ENCODE data around the gene TTC28.

Gene TTC28

DNA sequence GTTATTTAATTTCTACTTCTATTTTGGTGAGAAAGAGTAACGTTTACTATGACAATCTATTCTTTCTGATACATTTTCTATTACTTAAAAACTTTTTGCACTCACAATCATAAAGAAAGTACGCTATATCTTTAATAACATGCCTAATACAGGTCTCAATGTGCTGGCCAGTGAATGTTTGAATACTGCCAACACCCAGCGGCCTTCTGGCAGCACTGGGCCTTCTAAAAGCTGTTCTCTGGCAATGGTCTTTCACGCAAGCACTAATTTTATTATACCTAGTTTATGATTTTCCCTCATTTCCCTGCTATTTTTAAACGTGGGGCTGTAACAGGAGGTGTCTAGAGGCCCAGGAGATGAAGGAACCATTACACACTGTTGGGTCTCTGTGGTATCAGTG lies 410.8 kb downstream of the TTC28 start:
- TF ChIP-seq, protein P1, sequence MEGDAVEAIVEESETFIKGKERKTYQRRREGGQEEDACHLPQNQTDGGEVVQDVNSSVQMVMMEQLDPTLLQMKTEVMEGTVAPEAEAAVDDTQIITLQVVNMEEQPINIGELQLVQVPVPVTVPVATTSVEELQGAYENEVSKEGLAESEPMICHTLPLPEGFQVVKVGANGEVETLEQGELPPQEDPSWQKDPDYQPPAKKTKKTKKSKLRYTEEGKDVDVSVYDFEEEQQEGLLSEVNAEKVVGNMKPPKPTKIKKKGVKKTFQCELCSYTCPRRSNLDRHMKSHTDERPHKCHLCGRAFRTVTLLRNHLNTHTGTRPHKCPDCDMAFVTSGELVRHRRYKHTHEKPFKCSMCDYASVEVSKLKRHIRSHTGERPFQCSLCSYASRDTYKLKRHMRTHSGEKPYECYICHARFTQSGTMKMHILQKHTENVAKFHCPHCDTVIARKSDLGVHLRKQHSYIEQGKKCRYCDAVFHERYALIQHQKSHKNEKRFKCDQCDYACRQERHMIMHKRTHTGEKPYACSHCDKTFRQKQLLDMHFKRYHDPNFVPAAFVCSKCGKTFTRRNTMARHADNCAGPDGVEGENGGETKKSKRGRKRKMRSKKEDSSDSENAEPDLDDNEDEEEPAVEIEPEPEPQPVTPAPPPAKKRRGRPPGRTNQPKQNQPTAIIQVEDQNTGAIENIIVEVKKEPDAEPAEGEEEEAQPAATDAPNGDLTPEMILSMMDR (IDR thresholded peaks at IDR 0.05; ENCODE audit: insufficient read depth, low read depth, low read length, missing control alignments): no peak
- DNase-seq (ENCODE audit: low read depth): no peak
- H3K4me3 ChIP-seq (ENCODE audit: low read length): no peak overlapping the region

DNA sequence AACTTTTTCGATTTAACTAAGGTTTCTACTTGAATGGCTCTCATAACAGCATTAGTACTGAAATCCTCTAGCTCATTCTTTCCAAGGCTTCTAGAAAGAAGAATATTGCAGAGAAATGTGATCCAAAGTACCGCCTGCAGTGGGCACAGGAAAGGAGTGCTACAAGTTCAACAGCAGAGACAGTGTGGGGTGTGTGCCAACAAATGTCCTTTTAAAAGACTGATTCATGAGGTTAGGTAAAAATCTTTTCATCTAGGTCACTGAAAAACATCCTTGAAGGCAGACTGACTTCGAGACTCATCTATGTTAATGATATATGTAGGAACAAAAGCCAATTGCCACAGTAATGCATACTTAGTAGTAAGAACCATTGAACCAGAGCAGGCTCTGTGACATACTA lies 411.5 kb downstream of the TTC28 start:
- TF ChIP-seq, protein P1 (IDR thresholded peaks at IDR 0.05; ENCODE audit: insufficient read depth, low read depth, low read length, missing control alignments): no peak
- DNase-seq (ENCODE audit: low read depth): no peak
- H3K4me3 ChIP-seq (ENCODE audit: low read length): no peak overlapping the region

DNA sequence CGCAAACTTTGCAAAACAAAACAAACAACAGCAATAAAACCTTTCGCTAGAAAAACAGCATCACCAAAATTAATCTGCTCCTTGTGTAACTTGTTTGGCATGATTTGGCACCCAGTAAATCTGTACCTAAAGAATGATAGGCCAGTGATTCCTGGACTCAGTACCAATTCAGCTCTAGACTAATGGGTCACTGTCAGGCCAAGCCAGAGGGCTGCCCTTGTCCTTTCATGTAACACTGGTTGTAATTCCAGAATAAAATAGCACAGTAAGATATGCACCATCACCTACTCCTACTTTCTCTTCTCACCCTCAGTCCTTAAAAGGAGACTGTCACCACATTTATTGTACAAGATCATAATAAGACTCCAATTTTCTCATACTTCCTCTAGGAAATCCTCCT lies 419.0 kb downstream of the TTC28 start:
- H3K4me3 ChIP-seq (ENCODE audit: low read length): no peak overlapping the region
- no peak for DNase-seq (ENCODE audit: low read depth)
- TF ChIP-seq, protein P1 (IDR thresholded peaks at IDR 0.05; ENCODE audit: insufficient read depth, low read depth, low read length, missing control alignments): no peak

DNA sequence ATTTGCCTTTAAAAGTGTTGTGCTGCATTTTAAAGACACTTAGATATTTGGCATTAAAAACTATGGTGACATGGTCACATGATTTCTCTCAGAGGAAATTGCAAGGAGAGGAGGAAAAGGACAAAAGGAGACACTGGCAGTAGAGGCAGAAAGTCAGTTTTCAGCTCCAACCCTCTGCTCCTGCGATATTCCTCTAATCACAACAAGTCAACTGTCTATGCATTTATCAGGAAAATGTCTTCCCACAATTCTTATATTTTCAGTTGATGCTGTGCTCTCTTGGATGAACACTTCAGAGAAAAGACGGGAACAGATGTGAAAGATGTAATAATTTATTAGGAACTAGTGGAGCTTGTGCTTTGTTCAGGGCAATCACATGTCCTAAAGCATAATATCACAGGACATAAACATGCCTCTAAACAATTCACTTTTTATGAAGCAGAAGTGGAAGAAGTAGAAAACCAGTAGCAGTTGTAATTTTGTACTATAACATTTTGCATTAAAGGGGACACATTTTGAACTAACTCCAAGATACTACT lies 419.8 kb downstream of the TTC28 start:
- DNase-seq (ENCODE audit: low read depth): no peak
- H3K4me3 ChIP-seq (ENCODE audit: low read length): no peak overlapping the region
- TF ChIP-seq, protein P1 (IDR thresholded peaks at IDR 0.05; ENCODE audit: insufficient read depth, low read depth, low read length, missing control alignments): no peak

DNA sequence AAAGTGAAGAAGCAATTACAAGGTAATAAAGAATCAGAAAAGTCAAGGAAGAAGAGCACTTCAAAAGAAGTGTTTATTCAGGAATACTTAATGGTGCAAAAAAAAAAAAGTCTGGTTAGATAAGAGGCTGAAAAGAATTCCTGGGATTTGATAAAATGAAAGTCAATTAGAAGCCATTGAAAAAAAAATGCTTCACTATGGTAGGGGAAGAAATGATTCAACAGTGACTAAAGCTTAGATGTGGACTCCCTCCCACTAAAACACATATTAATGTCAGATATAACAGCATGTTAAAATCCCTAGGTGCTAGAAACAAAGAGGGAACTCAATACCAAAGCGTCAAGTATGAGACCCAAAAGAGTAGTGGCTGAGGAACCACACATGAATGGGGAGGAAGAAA lies 425.2 kb downstream of the TTC28 start:
- DNase-seq (ENCODE audit: low read depth): no peak
- no peak overlapping the region for H3K4me3 ChIP-seq (ENCODE audit: low read length)
- TF ChIP-seq, protein P1 (IDR thresholded peaks at IDR 0.05; ENCODE audit: insufficient read depth, low read depth, low read length, missing control alignments): no peak

DNA sequence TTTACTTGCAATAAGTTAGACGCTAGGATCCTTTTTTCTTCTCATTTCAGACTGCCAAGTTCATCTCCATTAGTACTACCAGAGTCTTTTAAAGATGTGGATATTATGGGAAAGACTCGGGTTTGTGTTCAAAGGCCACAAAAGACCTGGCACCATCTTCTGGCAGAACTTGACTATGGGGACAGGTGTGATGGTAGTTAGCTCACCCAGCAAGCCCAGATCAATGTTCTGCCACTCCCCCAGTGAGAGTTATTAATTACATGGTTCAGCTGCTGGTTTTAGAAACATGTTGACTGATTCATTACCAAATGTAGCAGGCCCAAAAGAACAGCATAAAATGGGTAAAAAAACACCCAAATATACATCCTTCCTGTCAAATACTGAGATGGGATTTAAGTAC lies 427.1 kb downstream of the TTC28 start:
- TF ChIP-seq, protein P1 (IDR thresholded peaks at IDR 0.05; ENCODE audit: insufficient read depth, low read depth, low read length, missing control alignments): no peak
- no peak overlapping the region for H3K4me3 ChIP-seq (ENCODE audit: low read length)
- no peak for DNase-seq (ENCODE audit: low read depth)

DNA sequence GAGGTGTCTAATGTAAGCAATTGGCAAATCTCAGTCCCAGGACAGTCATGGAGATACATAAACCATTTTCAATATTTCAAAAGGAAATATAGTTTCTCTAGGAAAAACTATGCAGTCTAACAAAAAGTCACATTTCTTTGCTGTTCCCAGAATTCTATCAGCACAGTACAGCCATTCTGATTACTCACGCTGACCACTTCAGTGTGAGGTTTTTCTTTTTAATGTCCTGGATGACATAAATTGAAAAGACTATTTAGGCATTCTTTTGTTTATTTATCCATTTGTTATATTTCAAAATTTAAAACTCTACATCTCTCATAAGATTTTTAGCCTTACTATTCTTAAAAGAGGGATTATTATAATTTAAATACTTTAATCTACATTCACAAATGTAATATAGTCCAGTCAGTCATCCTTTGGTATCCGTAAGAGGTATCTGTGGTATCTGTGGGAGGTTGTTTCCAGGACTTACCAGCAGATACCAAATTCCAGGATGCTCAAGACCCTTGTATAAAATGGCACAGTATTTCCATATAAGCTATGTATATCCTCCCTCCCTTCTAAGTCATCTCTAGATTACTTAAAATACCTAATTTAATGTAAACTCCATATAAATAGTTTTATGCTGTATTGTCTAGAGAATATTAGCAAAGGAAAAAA lies 429.5 kb downstream of the TTC28 start:
- DNase-seq (ENCODE audit: low read depth): no peak
- TF ChIP-seq, protein P1 (IDR thresholded peaks at IDR 0.05; ENCODE audit: insufficient read depth, low read depth, low read length, missing control alignments): no peak
- H3K4me3 ChIP-seq (ENCODE audit: low read length): no peak overlapping the region
